ENCODE data around the gene WSB1.
A peak's percentile ranks its signal among the peaks of the same experiment; 100 is the strongest.

DNA sequence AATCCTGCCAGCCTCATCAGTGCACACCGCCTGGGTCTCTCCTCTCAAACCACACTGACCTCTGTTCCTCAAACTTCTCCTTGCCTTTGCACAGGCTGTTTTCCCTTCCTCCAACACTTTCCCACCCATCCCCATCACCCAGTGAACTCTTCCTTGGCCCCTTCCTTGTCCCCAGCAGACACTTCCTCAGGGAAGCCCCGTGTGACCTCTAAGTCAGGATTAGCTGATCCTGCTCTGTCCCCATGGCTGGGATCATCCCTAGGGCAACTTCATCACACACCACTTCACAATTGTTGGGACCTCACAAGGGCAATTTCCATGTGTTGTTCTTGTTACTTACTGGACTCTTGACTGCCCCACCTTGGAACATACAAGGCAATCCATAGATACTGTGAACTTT, 67.8 kb downstream of the WSB1 start:
- no peak for TF ChIP-seq RAD21 (IDR thresholded peaks at IDR 0.05)
- TF ChIP-seq, protein P1, sequence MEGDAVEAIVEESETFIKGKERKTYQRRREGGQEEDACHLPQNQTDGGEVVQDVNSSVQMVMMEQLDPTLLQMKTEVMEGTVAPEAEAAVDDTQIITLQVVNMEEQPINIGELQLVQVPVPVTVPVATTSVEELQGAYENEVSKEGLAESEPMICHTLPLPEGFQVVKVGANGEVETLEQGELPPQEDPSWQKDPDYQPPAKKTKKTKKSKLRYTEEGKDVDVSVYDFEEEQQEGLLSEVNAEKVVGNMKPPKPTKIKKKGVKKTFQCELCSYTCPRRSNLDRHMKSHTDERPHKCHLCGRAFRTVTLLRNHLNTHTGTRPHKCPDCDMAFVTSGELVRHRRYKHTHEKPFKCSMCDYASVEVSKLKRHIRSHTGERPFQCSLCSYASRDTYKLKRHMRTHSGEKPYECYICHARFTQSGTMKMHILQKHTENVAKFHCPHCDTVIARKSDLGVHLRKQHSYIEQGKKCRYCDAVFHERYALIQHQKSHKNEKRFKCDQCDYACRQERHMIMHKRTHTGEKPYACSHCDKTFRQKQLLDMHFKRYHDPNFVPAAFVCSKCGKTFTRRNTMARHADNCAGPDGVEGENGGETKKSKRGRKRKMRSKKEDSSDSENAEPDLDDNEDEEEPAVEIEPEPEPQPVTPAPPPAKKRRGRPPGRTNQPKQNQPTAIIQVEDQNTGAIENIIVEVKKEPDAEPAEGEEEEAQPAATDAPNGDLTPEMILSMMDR (IDR thresholded peaks at IDR 0.05; ENCODE audit: low read depth, low read length, missing input control): no peak
- TF ChIP-seq, protein P2, sequence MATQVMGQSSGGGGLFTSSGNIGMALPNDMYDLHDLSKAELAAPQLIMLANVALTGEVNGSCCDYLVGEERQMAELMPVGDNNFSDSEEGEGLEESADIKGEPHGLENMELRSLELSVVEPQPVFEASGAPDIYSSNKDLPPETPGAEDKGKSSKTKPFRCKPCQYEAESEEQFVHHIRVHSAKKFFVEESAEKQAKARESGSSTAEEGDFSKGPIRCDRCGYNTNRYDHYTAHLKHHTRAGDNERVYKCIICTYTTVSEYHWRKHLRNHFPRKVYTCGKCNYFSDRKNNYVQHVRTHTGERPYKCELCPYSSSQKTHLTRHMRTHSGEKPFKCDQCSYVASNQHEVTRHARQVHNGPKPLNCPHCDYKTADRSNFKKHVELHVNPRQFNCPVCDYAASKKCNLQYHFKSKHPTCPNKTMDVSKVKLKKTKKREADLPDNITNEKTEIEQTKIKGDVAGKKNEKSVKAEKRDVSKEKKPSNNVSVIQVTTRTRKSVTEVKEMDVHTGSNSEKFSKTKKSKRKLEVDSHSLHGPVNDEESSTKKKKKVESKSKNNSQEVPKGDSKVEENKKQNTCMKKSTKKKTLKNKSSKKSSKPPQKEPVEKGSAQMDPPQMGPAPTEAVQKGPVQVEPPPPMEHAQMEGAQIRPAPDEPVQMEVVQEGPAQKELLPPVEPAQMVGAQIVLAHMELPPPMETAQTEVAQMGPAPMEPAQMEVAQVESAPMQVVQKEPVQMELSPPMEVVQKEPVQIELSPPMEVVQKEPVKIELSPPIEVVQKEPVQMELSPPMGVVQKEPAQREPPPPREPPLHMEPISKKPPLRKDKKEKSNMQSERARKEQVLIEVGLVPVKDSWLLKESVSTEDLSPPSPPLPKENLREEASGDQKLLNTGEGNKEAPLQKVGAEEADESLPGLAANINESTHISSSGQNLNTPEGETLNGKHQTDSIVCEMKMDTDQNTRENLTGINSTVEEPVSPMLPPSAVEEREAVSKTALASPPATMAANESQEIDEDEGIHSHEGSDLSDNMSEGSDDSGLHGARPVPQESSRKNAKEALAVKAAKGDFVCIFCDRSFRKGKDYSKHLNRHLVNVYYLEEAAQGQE (IDR thresholded peaks at IDR 0.05): no peak
- TF ChIP-seq NR2F2 (IDR thresholded peaks at IDR 0.05): peak; percentile 94
- no peak for TF ChIP-seq JUND (IDR thresholded peaks at IDR 0.05)

Measured in liver (tissue), 3 donors.